22Rv1 (cell line): ENCODE measurements around the gene ENO2.

ENCODE experiments used
- ZFX ChIP-seq: fragments of 450-650 bp; IDR thresholded peaks from 2 replicates; pipeline ENCODE4 v1.6.1; 2017; ENCODE audit warnings: antibody characterized with exemption, borderline replicate concordance
- TF ChIP-seq, protein P1 (sequence below): fragments of 450-650 bp; IDR thresholded peaks from 2 replicates; pipeline ENCODE4 v1.5.1; 2017; ENCODE audit warnings: mild to moderate bottlenecking

- TF ChIP-seq, protein P1, sequence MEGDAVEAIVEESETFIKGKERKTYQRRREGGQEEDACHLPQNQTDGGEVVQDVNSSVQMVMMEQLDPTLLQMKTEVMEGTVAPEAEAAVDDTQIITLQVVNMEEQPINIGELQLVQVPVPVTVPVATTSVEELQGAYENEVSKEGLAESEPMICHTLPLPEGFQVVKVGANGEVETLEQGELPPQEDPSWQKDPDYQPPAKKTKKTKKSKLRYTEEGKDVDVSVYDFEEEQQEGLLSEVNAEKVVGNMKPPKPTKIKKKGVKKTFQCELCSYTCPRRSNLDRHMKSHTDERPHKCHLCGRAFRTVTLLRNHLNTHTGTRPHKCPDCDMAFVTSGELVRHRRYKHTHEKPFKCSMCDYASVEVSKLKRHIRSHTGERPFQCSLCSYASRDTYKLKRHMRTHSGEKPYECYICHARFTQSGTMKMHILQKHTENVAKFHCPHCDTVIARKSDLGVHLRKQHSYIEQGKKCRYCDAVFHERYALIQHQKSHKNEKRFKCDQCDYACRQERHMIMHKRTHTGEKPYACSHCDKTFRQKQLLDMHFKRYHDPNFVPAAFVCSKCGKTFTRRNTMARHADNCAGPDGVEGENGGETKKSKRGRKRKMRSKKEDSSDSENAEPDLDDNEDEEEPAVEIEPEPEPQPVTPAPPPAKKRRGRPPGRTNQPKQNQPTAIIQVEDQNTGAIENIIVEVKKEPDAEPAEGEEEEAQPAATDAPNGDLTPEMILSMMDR, result no peak
- TF ChIP-seq ZFX, result no peak
Observed at GRCh38 chr12:6943722-6944380, 29.5 kb downstream of the ENO2 start, which contains the start of the genes C12orf57 and RNU7-1.
